HUES64 (cell line): ENCODE measurements around the gene MEG3. TPM values are rescaled to one million over a fixed set of nuclear protein-coding genes. Genes with fewer than 3 reads are reported as not detected.

ENCODE experiments used
- H3K27ac ChIP-seq: 2 replicates; pipeline ENCODE4 v1.7.0; 2013; ENCODE audit warnings: low read depth, low read length, inconsistent platforms
- H3K27me3 ChIP-seq: 2 replicates; pipeline ENCODE4 v1.6.1; 2013; ENCODE audit warnings: mild to moderate bottlenecking, low read length; ENCODE audit not compliant: insufficient read depth
- H3K36me3 ChIP-seq: 2 replicates; pipeline ENCODE4 v1.6.1; 2013; ENCODE audit warnings: mild to moderate bottlenecking, low read length; ENCODE audit not compliant: insufficient read depth
- H3K4me1 ChIP-seq: 2 replicates; pipeline ENCODE4 v1.6.1; 2013; ENCODE audit warnings: mild to moderate bottlenecking, low read length, moderate library complexity; ENCODE audit not compliant: insufficient read depth
- H3K4me3 ChIP-seq: 2 replicates; pipeline ENCODE4 v1.5.1; 2013; ENCODE audit warnings: mild to moderate bottlenecking, low read length, moderate library complexity
- H3K9ac ChIP-seq: 2 replicates; pipeline ENCODE4 v1.6.1; 2013; ENCODE audit warnings: mild to moderate bottlenecking, low read depth, low read length
- H3K9me3 ChIP-seq: 2 replicates; pipeline ENCODE4 v1.6.1; 2013; ENCODE audit warnings: low read depth, low read length; ENCODE audit not compliant: insufficient read depth
- WGBS: fragments of 150-250, 120-280 bp; methylation state at CpG from one replicate; pipeline ENCODE4 v1.1.7; 2013; ENCODE audit warnings: missing lambda C conversion rate; 5-methylcytosine and 5-hydroxymethylcytosine counted together
- polyA plus RNA-seq, 2 experiments: library from polyadenylated mRNA; stranded (reverse); fragments of 50-300 nt; gene quantifications; one replicate each; pipeline ENCODE4 v1.2.3, GENCODE V29; 2013

Gene MEG3
- polyA plus RNA-seq (2013, experiment 1 of 2): 2.2 TPM
- polyA plus RNA-seq (2013, experiment 2 of 2): 2.4 TPM

DNA sequence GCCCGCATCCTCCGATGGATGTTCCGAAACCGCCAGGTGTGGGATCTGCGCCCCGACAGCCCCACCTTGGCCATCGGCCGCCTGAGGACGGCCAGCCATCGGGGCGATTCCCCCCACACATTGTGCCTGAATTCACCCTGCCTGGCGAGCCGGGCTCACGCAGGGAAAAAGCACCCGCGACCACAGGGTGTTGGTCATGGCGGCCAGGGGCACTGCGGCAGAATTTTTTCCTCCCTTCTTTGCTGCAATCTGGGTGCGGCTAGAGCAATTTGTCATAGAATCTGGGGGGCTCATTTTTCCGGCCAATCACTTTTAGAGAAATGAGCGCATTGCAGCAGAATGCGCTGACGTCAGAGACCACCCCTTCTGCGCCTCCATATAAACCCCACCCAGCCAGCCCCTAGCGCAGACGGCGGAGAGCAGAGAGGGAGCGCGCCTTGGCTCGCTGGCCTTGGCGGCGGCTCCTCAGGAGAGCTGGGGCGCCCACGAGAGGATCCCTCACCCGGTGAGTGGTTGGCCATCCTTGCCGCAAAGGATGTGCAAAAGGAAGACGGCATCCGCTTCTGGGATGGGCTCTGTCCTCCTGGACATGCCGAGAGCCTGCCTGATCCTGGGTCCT is at the start of gene MEG3:
Gene MEG3 (plus strand): TSS at position 406 of the 619 bp plus-strand sequence.
- H3K27me3 ChIP-seq: no peaks in the 10 kb centered on the region
- H3K9ac ChIP-seq: peak within 1 kb of the TSS; percentile 20; the same call in 1 of the 2 replicates
- H3K4me3 ChIP-seq: peak within 1 kb of the TSS; percentile 38
- no peak within 1 kb of the TSS for H3K27ac ChIP-seq
- 97% methylated on average over 39 of the region's 39 CpGs for WGBS
- H3K9me3 ChIP-seq: peaks cover 7% of the 10 kb centered on the region
- H3K4me1 ChIP-seq: peaks cover 12% of the 10 kb centered on the region
- no peaks in the 10 kb centered on the region for H3K36me3 ChIP-seq

DNA sequence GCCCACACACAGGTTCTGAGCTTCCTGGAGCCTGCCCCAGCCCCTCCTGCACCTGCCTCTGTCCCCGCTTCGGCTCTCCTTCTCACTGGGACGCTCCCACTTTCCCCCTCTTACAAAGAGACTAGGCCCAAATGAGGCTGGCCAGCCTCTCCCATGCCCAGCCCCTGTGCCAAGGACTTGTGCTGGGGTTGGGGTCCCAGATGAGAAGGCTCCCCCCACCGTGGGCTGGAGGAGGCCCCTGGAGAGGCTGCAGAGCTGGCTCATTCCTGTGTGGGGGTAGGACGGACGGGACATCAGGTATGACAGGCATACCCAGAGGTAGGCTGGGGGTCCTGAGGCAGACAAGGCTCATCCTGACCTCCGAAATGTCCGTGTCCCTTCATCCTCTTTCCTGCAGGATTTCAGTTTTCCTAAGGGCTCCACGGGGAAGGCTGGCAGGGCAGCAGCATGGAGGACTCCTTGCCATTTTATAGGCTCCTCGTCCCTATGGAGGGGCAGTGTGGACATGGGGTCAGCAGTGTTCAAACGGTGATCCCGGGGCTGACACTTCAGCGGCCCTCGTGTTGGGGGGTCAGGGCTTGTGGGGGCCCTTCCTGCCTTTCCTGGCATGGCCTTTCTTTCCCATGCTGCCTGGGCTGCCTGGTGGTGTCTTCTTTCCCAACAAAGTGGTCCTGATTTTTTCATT is 49.1 kb upstream of the MEG3 start:
- Histone ChIP-seq H3K36me3 (no peaks in the 10 kb centered on the region), H3K4me1 (no peaks in the 10 kb centered on the region), H3K4me3 (no peak overlapping the region), H3K9ac (no peak overlapping the region), H3K27me3 (no peaks in the 10 kb centered on the region), H3K9me3 (no peaks in the 10 kb centered on the region), H3K27ac (no peak overlapping the region)
- 92% methylated on average over 14 of the region's 14 CpGs for WGBS

DNA sequence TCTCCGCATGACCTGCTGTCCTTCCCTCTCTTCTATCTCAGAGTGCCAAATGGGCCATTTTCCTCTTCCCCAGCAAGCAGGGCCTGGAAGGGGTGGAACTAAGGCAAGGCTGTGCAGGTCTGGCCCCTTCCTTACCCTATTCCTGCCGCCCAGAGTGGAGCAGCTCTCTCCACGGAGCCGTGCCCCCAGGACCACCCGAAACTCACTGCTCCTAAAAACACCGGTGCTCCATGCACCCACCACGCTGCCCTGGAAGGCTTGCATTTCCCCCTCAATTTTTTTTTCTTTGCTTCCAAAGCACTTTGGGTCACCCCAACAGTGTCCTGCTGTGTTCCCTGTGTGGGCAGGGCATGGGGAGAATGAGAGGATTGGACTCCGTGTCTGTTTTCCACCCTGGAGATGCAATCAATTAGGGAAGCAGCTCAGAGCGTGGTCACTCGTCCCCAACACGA is 48.5 kb upstream of the MEG3 start:
- no peaks in the 10 kb centered on the region for H3K27me3 ChIP-seq
- 95% methylated on average over 11 of the region's 11 CpGs for WGBS

DNA sequence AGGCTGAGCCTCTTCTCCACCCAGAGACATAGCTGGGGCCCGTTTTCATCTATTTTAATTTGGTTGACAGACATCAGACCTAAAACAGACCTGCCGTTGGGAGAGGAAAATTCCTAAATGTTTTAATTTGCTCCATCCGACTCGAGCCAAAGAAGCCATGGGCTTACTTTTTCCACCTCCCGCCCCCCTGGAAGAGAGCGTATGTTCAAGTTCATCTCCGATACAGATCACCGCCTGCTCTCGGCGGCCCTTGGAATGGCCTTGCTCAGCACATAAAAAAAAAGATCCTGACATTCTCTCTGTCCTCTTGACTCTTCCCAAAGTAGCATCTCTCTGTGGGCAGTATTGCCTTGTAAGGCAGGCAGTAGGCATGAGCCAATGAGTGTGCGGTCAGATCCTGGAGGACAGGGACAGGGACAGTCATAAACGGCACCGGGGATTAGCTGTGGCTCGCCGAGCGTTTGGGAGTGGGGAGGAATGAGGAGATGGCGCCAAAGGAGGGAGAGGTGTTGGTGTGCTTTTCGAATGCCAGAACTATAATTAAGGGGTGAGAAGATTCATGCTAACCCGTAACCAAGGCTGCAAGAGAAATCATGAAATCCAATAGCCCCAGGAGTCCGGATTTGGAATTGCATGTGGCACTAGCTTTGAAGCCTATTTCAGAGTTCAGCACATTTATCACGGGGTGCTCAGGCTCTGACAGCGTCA is 47.9 kb upstream of the MEG3 start:
- H3K36me3 ChIP-seq: no peaks in the 10 kb centered on the region
- WGBS: 92% methylated on average over 22 of the region's 22 CpGs
- H3K27ac ChIP-seq: no peak overlapping the region
- no peak overlapping the region for H3K4me3 ChIP-seq
- no peaks in the 10 kb centered on the region for H3K9me3 ChIP-seq
- H3K9ac ChIP-seq: no peak overlapping the region
- H3K4me1 ChIP-seq: no peaks in the 10 kb centered on the region
- no peaks in the 10 kb centered on the region for H3K27me3 ChIP-seq

More for the DNA sequence above, 48.5 kb upstream of the MEG3 start:
- no peak overlapping the region for H3K9ac ChIP-seq
- H3K4me1 ChIP-seq: no peaks in the 10 kb centered on the region
- H3K27ac ChIP-seq: no peak overlapping the region
- H3K9me3 ChIP-seq: no peaks in the 10 kb centered on the region
- no peaks in the 10 kb centered on the region for H3K36me3 ChIP-seq
- no peak overlapping the region for H3K4me3 ChIP-seq

DNA sequence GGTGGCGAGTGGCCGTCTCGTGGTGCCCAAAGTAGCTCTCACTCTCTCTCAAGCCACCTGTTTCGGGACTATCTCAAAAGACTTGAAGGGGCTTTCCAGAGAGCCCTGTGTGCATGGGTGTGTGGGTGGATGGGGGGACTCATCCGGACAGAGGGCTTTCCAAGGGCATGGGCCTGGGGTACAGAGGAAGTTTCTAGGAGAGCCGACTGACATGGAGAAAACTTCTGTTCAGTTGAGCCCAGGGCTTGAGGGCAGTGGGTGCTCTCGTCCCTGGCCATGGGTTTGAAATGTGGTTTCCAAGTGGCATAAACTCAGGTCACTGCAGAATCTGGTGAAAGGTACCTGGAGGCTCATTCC is 47.4 kb upstream of the MEG3 start:
- Histone ChIP-seq H3K36me3 (no peaks in the 10 kb centered on the region), H3K27me3 (no peaks in the 10 kb centered on the region), H3K27ac (no peak overlapping the region), H3K9me3 (no peaks in the 10 kb centered on the region), H3K4me3 (no peak overlapping the region), H3K9ac (no peak overlapping the region), H3K4me1 (no peaks in the 10 kb centered on the region)
- 94% methylated on average over 7 of the region's 7 CpGs for WGBS

DNA sequence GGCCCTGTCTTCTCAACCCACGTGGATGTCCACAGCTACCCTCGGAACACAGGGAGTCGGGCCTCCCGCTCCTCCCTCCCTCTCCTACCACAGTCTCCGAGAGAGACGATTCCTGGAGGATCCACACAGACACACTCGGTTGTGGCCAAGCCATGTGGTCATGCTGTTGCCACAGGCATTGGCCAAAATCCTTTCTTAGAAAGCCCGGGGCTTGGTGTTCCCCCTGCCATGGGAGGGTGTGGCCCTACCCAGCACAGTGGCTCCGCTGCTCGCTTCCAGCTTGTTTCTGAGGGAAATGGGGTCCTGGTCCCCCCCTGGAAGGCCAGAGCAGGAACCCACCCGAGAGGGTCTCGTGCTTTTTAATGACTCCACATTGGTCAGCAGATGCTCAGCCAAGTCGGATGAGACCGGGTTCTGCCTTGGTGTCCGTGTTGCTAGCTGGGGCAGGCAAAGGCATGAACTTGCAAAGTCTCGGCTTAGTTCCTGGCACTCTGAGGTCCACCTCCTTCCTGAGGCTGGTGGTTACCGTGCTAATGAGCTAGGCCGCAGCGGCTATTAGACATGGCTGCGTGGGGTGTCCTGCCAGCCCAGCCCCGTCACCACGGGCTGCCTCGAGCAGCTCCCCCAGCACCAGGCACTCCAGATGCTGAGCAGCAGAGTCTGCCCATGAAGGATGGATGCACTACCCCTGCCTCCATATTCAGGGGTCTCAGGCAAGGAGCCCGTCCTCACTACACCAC is 46.8 kb upstream of the MEG3 start:
- H3K4me3 ChIP-seq: no peak overlapping the region
- no peak overlapping the region for H3K27ac ChIP-seq
- 96% methylated on average over 24 of the region's 24 CpGs for WGBS
- H3K9ac ChIP-seq: no peak overlapping the region
- no peaks in the 10 kb centered on the region for H3K36me3 ChIP-seq
- H3K9me3 ChIP-seq: no peaks in the 10 kb centered on the region
- no peaks in the 10 kb centered on the region for H3K4me1 ChIP-seq
- H3K27me3 ChIP-seq: no peaks in the 10 kb centered on the region

DNA sequence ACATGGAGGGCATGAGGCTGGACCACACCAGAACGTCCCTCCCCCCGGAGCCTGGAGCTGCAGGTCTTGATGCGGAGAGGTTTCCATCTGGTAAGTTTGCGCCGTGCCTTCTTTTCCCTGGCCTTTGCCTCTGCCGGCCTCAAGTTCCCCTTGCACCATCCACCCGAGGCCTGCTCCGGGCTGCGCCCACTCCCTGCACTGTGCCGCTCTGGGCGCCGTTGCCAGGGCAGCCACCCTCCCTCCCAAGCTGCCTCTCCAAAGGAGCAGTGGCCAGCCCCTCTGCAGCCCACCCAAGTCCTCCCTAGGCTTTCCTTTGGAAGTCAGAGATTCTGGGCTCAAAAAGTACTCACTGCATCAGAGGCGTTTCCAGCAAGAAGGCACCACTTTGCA is 46.2 kb upstream of the MEG3 start:
- Histone ChIP-seq H3K9me3 (no peaks in the 10 kb centered on the region), H3K9ac (no peak overlapping the region), H3K36me3 (no peaks in the 10 kb centered on the region), H3K4me3 (no peak overlapping the region), H3K4me1 (no peaks in the 10 kb centered on the region), H3K27ac (no peak overlapping the region), H3K27me3 (no peaks in the 10 kb centered on the region)
- 96% methylated on average over 13 of the region's 13 CpGs for WGBS

DNA sequence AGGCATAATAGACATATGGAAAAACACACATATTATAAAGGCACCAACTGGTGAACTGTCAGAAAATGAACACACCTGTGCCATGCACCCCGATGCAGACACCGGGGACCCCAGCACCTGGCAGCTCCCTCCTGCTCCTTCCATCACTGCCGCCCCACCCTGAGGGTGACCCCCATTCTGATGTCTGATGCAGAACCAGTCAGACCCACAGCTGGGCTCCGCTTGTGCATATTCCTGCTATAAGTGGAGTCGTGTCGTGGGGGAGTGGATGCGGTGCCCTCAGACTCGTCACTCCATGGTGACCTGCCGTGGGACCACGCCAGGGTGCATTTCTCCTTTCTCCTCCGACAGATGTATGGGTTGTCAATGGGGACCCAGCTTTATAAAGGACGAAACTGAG is 45.7 kb upstream of the MEG3 start:
- H3K9me3 ChIP-seq: no peaks in the 10 kb centered on the region
- H3K4me3 ChIP-seq: no peak overlapping the region
- H3K9ac ChIP-seq: no peak overlapping the region
- H3K27ac ChIP-seq: no peak overlapping the region
- no peaks in the 10 kb centered on the region for H3K27me3 ChIP-seq
- WGBS: 97% methylated on average over 12 of the region's 12 CpGs
- no peaks in the 10 kb centered on the region for H3K36me3 ChIP-seq
- no peaks in the 10 kb centered on the region for H3K4me1 ChIP-seq

DNA sequence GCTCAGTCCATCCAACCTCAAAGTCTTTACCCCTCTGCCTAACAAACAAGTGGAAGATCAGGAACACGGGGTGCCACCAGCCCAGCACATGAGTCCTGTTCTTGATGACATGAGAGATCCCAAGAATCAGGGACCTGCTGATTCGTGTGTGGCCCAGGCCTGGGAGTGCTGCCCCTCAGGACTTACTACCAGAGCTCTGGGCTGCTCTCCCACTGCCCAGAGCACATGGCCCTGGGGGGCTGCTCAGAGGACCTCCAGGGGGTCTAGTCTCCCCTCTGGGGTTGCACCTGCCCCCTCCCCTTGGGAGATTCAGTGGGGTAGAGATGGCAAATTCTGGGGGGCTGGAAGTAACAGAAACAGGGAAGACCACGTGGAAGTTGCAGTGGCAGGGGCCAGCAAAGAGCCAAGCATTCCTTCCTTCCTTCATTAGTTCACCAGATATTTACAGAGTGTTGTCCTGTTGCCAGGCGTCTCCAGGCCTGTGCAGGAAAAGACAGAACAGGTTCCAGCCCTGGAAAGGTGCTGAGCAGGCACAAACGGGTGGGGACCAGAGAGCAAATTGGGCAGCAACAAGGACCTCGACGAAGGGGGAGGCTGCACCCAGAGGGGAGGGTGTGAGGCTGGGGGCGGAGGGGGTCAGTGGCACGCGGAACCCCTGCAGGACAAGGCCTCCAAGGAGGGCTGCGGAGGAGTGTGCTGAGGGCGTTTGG is 45.1 kb upstream of the MEG3 start:
- Histone ChIP-seq H3K27me3 (no peaks in the 10 kb centered on the region), H3K36me3 (no peaks in the 10 kb centered on the region), H3K4me1 (no peaks in the 10 kb centered on the region), H3K9me3 (no peaks in the 10 kb centered on the region), H3K27ac (no peak overlapping the region), H3K9ac (no peak overlapping the region), H3K4me3 (no peak overlapping the region)
- 91% methylated on average over 10 of the region's 12 CpGs for WGBS

DNA sequence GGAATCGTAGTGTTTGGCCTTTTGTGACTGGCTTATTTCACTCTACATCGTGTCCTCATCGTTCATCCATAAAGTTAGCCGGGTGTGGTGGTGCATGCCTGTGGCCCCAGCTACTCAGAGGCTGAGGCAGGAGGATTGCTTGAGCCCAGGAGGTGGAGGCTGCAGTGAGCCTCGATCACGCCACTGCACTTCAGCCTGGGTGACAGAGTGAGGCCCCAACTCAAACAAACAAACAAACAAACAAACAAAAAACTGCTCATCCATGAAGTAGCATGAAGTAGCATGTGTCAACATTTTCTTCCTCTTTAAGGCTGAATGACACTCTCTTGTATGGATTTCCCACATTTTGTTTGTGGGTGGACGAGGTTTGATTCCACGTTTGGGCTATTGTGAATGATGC is 44.0 kb upstream of the MEG3 start:
- Histone ChIP-seq H3K4me1 (no peaks in the 10 kb centered on the region), H3K9ac (no peak overlapping the region), H3K9me3 (no peaks in the 10 kb centered on the region), H3K27me3 (no peaks in the 10 kb centered on the region), H3K36me3 (no peaks in the 10 kb centered on the region), H3K4me3 (no peak overlapping the region), H3K27ac (no peak overlapping the region)
- WGBS: 92% methylated on average over 8 of the region's 8 CpGs
